GM18858 (cell line): ENCODE results near the gene CSF1.
"Not testable (repeated sequence)": the region's sequence is repeated elsewhere in the genome, so short reads cannot be mapped to it uniquely, and the experiment has no call there.

Source experiments
- ATAC-seq: cut with Tn5 transposase; IDR thresholded peaks from one replicate; pipeline ENCODE4 v1.9.1; 2021; ENCODE audit not compliant: unreplicated experiment

The CSF1 gene

GRCh38 chr1:109933856-109934711 lies 23.4 kb downstream of the CSF1 start:
- no peak for ATAC-seq

- ATAC-seq, result no peak
Measured at GRCh38 chr1:109935451-109935900, 24.8 kb downstream of the CSF1 start.

- ATAC-seq, result no peak
Measured at GRCh38 chr1:109937738-109938137, 27.1 kb downstream of the CSF1 start.

- no peak for ATAC-seq
Measured at GRCh38 chr1:109938556-109938955, 27.9 kb downstream of the CSF1 start.

- no peak for ATAC-seq
Measured at GRCh38 chr1:109942434-109942833, 31.8 kb downstream of the CSF1 start.

- no peak for ATAC-seq
Measured at GRCh38 chr1:109944541-109944940, 33.9 kb downstream of the CSF1 start.

- ATAC-seq, result no peak
Measured at GRCh38 chr1:109946511-109946910, 35.9 kb downstream of the CSF1 start.

GRCh38 chr1:109947582-109948284 lies 37.1 kb downstream of the CSF1 start:
- no peak for ATAC-seq

GRCh38 chr1:109948285-109948630 lies 37.6 kb downstream of the CSF1 start:
- ATAC-seq, result no peak

- no peak for ATAC-seq
Measured at GRCh38 chr1:109950038-109950437, 39.4 kb downstream of the CSF1 start.

- no peak for ATAC-seq
Measured at GRCh38 chr1:109950509-109950908, 39.9 kb downstream of the CSF1 start.

GRCh38 chr1:109951501-109951900 lies 40.9 kb downstream of the CSF1 start:
- ATAC-seq, result not testable (repeated sequence)

- no peak for ATAC-seq
Measured at GRCh38 chr1:109954041-109954512, 43.4 kb downstream of the CSF1 start.

- ATAC-seq, result no peak
Measured at GRCh38 chr1:109959632-109959973, 49.0 kb downstream of the CSF1 start.

- ATAC-seq, result no peak
Measured at GRCh38 chr1:109959974-109960744, 49.5 kb downstream of the CSF1 start.

- ATAC-seq, result no peak
Measured at GRCh38 chr1:109960745-109961094, 50.1 kb downstream of the CSF1 start.

GRCh38 chr1:109963864-109964263 lies 53.2 kb downstream of the CSF1 start:
- no peak for ATAC-seq

- no peak for ATAC-seq
Measured at GRCh38 chr1:109969146-109969829, 58.6 kb downstream of the CSF1 start.

- ATAC-seq, result no peak
Measured at GRCh38 chr1:109969907-109970306, 59.3 kb downstream of the CSF1 start.

- ATAC-seq, result no peak
Measured at GRCh38 chr1:109971559-109971958, 60.9 kb downstream of the CSF1 start.

- no peak for ATAC-seq
Measured at GRCh38 chr1:109974191-109974590, 63.5 kb downstream of the CSF1 start.
